ENCODE results near the gene C4orf50. TPM values are rescaled to one million over a fixed set of nuclear protein-coding genes. Genes with fewer than 3 reads are reported as not detected.

The C4orf50 gene
- total RNA-seq, 1 donor from 2014 or later: 0.16 TPM

DNA sequence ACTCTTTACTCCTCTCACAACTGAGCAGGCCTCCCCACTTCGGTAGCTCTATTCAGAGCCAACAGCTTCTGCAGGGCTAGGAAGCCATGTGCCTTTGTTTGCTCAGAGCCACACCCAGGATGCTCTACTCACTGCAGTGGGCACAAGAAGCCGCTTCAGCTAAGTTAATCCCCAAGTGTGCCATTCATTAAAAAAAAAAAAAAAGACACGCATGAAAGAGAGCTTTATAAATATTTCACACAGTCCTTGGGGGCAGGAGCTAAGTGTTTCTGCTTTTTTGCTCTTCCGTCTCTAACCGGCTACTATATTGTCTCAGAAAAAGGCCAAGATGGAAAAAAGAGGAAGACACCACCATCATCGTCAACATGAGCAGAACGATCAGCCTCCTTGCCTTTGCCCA, 133.4 kb downstream of the C4orf50 start:
- no peaks in the 10 kb centered on the region for H3K9me3 ChIP-seq (ENCODE audit: insufficient read depth, low read depth, low read length)
- peaks cover 68% of the 10 kb centered on the region for H3K79me2 ChIP-seq (ENCODE audit: insufficient read depth, low read length)
- Mint-ChIP-seq H3K36me3 (ENCODE audit: low read depth, unreplicated experiment) (no peaks in the 10 kb centered on the region), H3K4me1 (ENCODE audit: low read depth, unreplicated experiment) (peaks cover 1% of the 10 kb centered on the region), H3K4me3 (ENCODE audit: unreplicated experiment) (no peak overlapping the region), H3K27me3 (ENCODE audit: low read depth, unreplicated experiment) (peaks cover 9% of the 10 kb centered on the region), H3K9me3 (ENCODE audit: unreplicated experiment) (no peaks in the 10 kb centered on the region), H3K27ac (ENCODE audit: unreplicated experiment) (no peak overlapping the region)
- peaks cover 69% of the 10 kb centered on the region for H4K20me1 ChIP-seq (ENCODE audit: insufficient read depth, low read length)
- H3K4me3 ChIP-seq (ENCODE audit: insufficient read depth, low read depth, low read length): no peak overlapping the region
- peaks cover 5% of the 10 kb centered on the region for H3K4me1 ChIP-seq (ENCODE audit: insufficient read depth, low read length)
- no peaks in the 10 kb centered on the region for H3K36me3 ChIP-seq (ENCODE audit: insufficient read depth, low read length)
- no peak overlapping the region for H3K4me2 ChIP-seq (ENCODE audit: low read length)
- no peak overlapping the region for H3K27ac ChIP-seq (ENCODE audit: low read depth, low read length)
- no peak overlapping the region for H2AFZ ChIP-seq (ENCODE audit: low read depth, low read length)
- H3K27me3 ChIP-seq (ENCODE audit: insufficient read depth, low read length): peaks cover 15% of the 10 kb centered on the region
- DNase-seq (ENCODE audit: low read depth): no peak
- no peak for TF ChIP-seq EZH2 (IDR thresholded peaks at IDR 0.05; ENCODE audit: insufficient read depth, low read length)
- TF ChIP-seq, protein P1, sequence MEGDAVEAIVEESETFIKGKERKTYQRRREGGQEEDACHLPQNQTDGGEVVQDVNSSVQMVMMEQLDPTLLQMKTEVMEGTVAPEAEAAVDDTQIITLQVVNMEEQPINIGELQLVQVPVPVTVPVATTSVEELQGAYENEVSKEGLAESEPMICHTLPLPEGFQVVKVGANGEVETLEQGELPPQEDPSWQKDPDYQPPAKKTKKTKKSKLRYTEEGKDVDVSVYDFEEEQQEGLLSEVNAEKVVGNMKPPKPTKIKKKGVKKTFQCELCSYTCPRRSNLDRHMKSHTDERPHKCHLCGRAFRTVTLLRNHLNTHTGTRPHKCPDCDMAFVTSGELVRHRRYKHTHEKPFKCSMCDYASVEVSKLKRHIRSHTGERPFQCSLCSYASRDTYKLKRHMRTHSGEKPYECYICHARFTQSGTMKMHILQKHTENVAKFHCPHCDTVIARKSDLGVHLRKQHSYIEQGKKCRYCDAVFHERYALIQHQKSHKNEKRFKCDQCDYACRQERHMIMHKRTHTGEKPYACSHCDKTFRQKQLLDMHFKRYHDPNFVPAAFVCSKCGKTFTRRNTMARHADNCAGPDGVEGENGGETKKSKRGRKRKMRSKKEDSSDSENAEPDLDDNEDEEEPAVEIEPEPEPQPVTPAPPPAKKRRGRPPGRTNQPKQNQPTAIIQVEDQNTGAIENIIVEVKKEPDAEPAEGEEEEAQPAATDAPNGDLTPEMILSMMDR (IDR thresholded peaks at IDR 0.05; ENCODE audit: insufficient read depth, low read depth, low read length): no peak
- no peak overlapping the region for H3K9ac ChIP-seq (ENCODE audit: low read length)
- FAIRE-seq: no peak

DNA sequence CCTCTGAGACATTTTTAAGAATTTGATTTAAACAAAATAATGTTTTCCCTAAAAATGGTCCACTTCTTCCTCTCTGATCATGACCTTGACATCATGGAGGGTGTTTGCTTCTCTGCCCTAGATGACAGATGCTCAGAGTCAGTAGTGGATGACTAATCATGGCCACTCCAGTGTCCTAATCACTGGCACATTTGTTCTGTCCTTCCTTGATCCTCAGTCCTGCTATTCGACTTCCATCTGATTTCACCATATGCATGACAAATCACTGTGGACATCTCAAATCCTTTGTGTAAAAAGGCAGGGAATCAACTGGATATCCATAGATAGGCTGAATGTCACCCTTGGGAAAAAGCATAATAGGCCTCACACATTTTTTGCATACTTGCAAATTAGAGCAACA, 134.3 kb downstream of the C4orf50 start:
- Histone ChIP-seq H3K79me2 (ENCODE audit: insufficient read depth, low read length) (peaks cover 73% of the 10 kb centered on the region), H3K9ac (ENCODE audit: low read length) (no peak overlapping the region)
- H3K4me3 Mint-ChIP-seq (ENCODE audit: unreplicated experiment): no peak overlapping the region

DNA sequence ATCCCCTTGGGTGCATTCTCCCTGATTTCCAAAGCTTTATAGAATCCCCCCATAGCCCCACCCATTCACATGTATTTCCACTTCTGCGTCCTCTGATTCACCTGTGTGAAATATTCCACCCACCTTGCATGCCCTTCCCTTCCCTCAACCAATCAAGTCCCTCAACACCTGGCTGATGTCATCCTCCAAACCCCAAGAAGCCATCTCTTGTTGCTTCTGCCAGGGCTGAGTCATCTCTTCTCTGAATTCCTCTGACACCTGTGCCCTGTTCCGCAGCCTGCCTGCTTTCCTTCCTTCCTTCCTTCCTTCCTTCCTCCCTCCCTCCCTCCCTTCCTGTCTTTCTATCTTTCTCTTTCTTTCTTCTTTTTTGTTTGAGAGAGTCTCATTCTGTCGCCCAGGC, 135.3 kb downstream of the C4orf50 start:
- H3K9me3 Mint-ChIP-seq (ENCODE audit: unreplicated experiment): no peaks in the 10 kb centered on the region
- H3K4me2 ChIP-seq (ENCODE audit: low read length): no peak overlapping the region
- H3K4me1 ChIP-seq (ENCODE audit: insufficient read depth, low read length): peaks cover 5% of the 10 kb centered on the region
- H3K36me3 Mint-ChIP-seq (ENCODE audit: low read depth, unreplicated experiment): peaks cover 2% of the 10 kb centered on the region
- H3K4me3 Mint-ChIP-seq (ENCODE audit: unreplicated experiment): no peak overlapping the region
- H3K9ac ChIP-seq (ENCODE audit: low read length): no peak overlapping the region
- H3K27ac Mint-ChIP-seq (ENCODE audit: unreplicated experiment): no peak overlapping the region
- H3K27me3 ChIP-seq (ENCODE audit: insufficient read depth, low read length): peaks cover 13% of the 10 kb centered on the region
- H3K79me2 ChIP-seq (ENCODE audit: insufficient read depth, low read length): peaks cover 82% of the 10 kb centered on the region
- peaks cover 87% of the 10 kb centered on the region for H4K20me1 ChIP-seq (ENCODE audit: insufficient read depth, low read length)
- TF ChIP-seq, protein P1 (IDR thresholded peaks at IDR 0.05; ENCODE audit: insufficient read depth, low read depth, low read length): no peak
- TF ChIP-seq EZH2 (IDR thresholded peaks at IDR 0.05; ENCODE audit: insufficient read depth, low read length): no peak
- H3K36me3 ChIP-seq (ENCODE audit: insufficient read depth, low read length): no peaks in the 10 kb centered on the region
- H2AFZ ChIP-seq (ENCODE audit: low read depth, low read length): no peak overlapping the region
- no peaks in the 10 kb centered on the region for H3K9me3 ChIP-seq (ENCODE audit: insufficient read depth, low read depth, low read length)
- H3K4me1 Mint-ChIP-seq (ENCODE audit: low read depth, unreplicated experiment): peaks cover 1% of the 10 kb centered on the region
- no peak overlapping the region for H3K4me3 ChIP-seq (ENCODE audit: insufficient read depth, low read depth, low read length)
- H3K27me3 Mint-ChIP-seq (ENCODE audit: low read depth, unreplicated experiment): no peaks in the 10 kb centered on the region
- no peak overlapping the region for H3K27ac ChIP-seq (ENCODE audit: low read depth, low read length)
- no peak for FAIRE-seq
- DNase-seq (ENCODE audit: low read depth): no peak

More for the DNA sequence above, 134.3 kb downstream of the C4orf50 start:
- H3K4me1 ChIP-seq (ENCODE audit: insufficient read depth, low read length): peaks cover 5% of the 10 kb centered on the region
- H3K9me3 ChIP-seq (ENCODE audit: insufficient read depth, low read depth, low read length): no peaks in the 10 kb centered on the region
- Mint-ChIP-seq H3K9me3 (ENCODE audit: unreplicated experiment) (no peaks in the 10 kb centered on the region), H3K36me3 (ENCODE audit: low read depth, unreplicated experiment) (no peaks in the 10 kb centered on the region), H3K27me3 (ENCODE audit: low read depth, unreplicated experiment) (peaks cover 2% of the 10 kb centered on the region), H3K4me1 (ENCODE audit: low read depth, unreplicated experiment) (peaks cover 1% of the 10 kb centered on the region), H3K27ac (ENCODE audit: unreplicated experiment) (no peak overlapping the region)
- TF ChIP-seq EZH2 (IDR thresholded peaks at IDR 0.05; ENCODE audit: insufficient read depth, low read length): no peak
- TF ChIP-seq, protein P1 (IDR thresholded peaks at IDR 0.05; ENCODE audit: insufficient read depth, low read depth, low read length): no peak
- FAIRE-seq (no peak), DNase-seq (ENCODE audit: low read depth) (no peak)
- H2AFZ ChIP-seq (ENCODE audit: low read depth, low read length): no peak overlapping the region
- H3K36me3 ChIP-seq (ENCODE audit: insufficient read depth, low read length): no peaks in the 10 kb centered on the region
- H4K20me1 ChIP-seq (ENCODE audit: insufficient read depth, low read length): peaks cover 77% of the 10 kb centered on the region
- H3K27me3 ChIP-seq (ENCODE audit: insufficient read depth, low read length): peaks cover 12% of the 10 kb centered on the region
- H3K27ac ChIP-seq (ENCODE audit: low read depth, low read length): no peak overlapping the region
- no peak overlapping the region for H3K4me2 ChIP-seq (ENCODE audit: low read length)
- no peak overlapping the region for H3K4me3 ChIP-seq (ENCODE audit: insufficient read depth, low read depth, low read length)

Data from astrocyte (in vitro differentiated cells and primary cell).